ENCODE results near the gene ZMIZ1.

Gene ZMIZ1

GRCh38 chr10:79298403-79299244, 229.9 kb downstream of the ZMIZ1 start:
- no peak for DNase-seq

GRCh38 chr10:79299397-79300241, 230.9 kb downstream of the ZMIZ1 start:
- DNase-seq, result no peak

GRCh38 chr10:79300711-79301110, 231.9 kb downstream of the ZMIZ1 start:
- no peak for DNase-seq

GRCh38 chr10:79301754-79302530, 233.2 kb downstream of the ZMIZ1 start:
- DNase-seq, result no peak

GRCh38 chr10:79303631-79304478, 235.1 kb downstream of the ZMIZ1 start:
- no peak for DNase-seq

- DNase-seq, result no peak
Observed at GRCh38 chr10:79304479-79305087, 235.8 kb downstream of the ZMIZ1 start.

- DNase-seq, result no peak
Observed at GRCh38 chr10:79305515-79305914, 236.7 kb downstream of the ZMIZ1 start.

- no peak for DNase-seq
Observed at GRCh38 chr10:79305988-79306387, 237.2 kb downstream of the ZMIZ1 start.

- no peak for DNase-seq
Observed at GRCh38 chr10:79306644-79307220, 238.0 kb downstream of the ZMIZ1 start.

- DNase-seq, result no peak
Observed at GRCh38 chr10:79308016-79308415, 239.2 kb downstream of the ZMIZ1 start.

- no peak for DNase-seq
Observed at GRCh38 chr10:79308969-79309665, 240.4 kb downstream of the ZMIZ1 start.

GRCh38 chr10:79310200-79310865, 241.6 kb downstream of the ZMIZ1 start:
- no peak for DNase-seq

- DNase-seq, result no peak
Observed at GRCh38 chr10:79310911-79311573, 242.3 kb downstream of the ZMIZ1 start.

- no peak for DNase-seq
Observed at GRCh38 chr10:79311581-79312407, 243.0 kb downstream of the ZMIZ1 start.

GRCh38 chr10:79312601-79313187, 243.9 kb downstream of the ZMIZ1 start:
- DNase-seq, result no peak

- DNase-seq, result no peak
Observed at GRCh38 chr10:79313320-79313719, 244.6 kb downstream of the ZMIZ1 start.

GRCh38 chr10:79313911-79314439, 245.2 kb downstream of the ZMIZ1 start:
- DNase-seq, result no peak
